Measurements from ENCODE around the gene STX5.
"Not testable (repeated sequence)": the region's sequence is repeated elsewhere in the genome, so short reads cannot be mapped to it uniquely, and the experiment has no call there.

STX5 gene, protein sequence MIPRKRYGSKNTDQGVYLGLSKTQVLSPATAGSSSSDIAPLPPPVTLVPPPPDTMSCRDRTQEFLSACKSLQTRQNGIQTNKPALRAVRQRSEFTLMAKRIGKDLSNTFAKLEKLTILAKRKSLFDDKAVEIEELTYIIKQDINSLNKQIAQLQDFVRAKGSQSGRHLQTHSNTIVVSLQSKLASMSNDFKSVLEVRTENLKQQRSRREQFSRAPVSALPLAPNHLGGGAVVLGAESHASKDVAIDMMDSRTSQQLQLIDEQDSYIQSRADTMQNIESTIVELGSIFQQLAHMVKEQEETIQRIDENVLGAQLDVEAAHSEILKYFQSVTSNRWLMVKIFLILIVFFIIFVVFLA

DNA sequence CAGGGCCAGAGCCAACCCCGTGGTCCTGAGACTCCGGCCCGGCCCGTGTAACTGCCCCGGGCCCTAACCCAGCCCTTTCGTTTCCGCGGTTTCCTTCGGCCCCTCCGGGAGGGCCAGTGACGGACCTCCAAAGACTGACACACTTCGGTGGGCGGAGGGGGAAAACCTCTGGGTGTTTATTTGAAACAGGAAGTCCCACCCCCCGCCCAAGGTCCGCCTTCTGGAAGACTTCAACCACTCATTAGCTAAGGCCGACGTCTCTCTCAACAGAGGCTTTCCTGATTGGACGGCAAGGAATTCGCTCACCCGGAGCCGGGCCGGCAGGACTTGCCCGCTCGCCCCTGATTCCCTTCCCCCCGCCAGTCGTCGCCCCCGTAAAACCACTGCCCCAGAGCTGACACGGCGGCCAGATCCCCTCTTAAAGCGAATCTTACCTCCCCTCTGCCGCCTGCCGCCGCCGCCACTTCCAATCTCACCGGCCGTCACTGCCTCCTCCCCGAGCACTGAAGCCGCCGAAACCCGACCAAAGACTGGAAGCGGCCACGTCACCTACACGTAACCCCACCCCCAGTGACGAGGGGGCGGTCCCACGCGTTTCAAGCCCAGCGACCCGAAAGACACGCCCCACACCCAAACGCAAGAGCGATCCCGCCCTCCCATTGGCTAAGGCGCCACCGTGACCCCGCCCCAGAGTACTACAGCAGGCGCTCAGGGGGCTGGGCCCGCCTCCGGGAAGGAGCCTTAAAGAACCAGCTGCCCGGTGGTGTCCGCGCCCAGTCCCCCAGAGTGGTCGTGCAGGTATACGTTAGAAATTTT, at the start of gene STX5:
Gene STX5, minus strand, starts transcription at position 532 of the 816 bp plus-strand sequence. CDS start 808 bp downstream, outside the sequence.
- FAIRE-seq (peak; percentile 93), DNase-seq (ENCODE audit: insufficient read length, low spot score) (peak; percentile 85)

- FAIRE-seq, result no peak
- peak; percentile 84 for DNase-seq (ENCODE audit: insufficient read length, low spot score)
Observed at GRCh38 chr11:62880803-62881578, 49.1 kb upstream of the STX5 start, which contains the start of gene SLC3A2. SLC3A2 (plus strand) TSS chr11:62880896; CDS start chr11:62881024, 128 bp downstream.

GRCh38 chr11:62880231-62880802, 48.5 kb upstream of the STX5 start:
- FAIRE-seq (peak; percentile 82), DNase-seq (ENCODE audit: insufficient read length, low spot score) (no peak)

DNA sequence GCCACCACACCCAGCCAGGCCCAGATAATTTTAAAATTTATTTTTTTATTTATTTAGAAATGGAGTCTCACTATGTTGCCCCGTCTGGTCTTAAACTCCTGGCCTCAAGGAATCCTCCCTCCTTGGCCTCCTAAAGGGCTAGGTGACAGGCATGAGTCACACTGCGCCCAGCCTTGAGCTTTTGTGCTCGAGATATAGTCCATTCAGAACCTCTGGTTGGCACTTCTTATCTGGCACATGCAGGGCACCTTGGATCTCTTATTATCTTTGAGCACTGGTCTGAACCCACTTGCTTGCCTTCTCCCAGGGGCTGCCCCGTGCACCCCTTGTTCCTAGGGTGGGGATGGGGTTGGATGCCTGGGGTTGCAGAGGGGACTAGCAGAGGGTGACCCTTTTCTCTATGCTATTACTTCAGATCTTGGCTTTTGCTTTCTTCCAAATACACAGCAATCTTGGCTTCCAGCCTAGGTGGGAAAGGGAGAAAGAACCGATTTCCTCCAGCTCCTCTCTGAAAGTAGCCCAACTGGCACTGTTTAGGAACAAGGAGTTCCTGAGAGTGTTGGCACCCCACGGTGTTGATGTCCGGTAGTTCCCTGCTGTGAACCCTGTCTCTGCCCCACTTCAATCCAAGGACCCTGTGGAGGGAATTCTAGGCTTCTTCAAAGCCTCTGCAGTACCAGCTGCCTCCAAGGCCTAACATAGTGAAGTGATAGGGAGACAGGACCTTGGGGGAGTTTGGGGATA, 47.6 kb upstream of the STX5 start:
- no peak for FAIRE-seq
- DNase-seq (ENCODE audit: insufficient read length, low spot score), result no peak

GRCh38 chr11:62876712-62877111, 44.9 kb upstream of the STX5 start:
- no peak for FAIRE-seq
- no peak for DNase-seq (ENCODE audit: insufficient read length, low spot score)

DNA sequence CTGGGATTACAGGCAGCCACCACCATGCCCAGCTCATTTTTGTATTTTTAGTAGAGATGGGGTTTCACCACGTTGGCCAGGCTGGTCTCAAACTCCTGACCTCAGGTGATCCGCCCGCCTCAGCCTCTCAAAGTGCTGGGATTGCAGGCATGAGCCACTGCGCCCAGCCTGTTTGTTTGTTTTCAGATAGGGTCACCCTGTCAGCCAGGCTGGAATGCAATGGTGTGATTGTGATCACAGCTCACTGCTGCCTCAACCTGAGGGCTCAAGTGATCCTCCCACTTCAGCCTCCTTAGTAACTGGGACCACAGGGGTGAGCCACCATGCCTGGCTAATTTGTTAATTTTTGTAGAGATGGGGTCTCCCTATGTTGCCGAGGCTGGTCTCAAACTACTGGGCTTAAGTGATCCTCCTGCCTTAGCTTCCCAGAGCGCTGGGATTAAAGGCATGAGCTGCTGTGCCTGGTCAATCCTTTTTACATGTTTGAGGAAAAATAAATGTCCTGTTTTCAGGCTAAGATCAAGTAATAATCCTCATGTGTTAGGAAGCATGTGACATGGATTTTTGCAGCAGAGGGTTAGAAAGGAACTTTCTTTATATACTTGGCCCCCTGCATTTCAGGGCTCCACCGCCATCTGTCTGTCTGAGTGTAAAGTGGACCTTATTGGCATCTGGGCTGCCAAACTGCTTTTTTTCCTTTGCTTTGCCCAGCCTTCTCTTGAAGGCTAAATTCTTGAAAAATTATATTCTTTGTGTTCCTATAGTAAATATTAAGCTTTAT, 44.0 kb upstream of the STX5 start:
- no peak for DNase-seq (ENCODE audit: insufficient read length, low spot score)
- FAIRE-seq, result no peak

GRCh38 chr11:62874851-62875250, 43.0 kb upstream of the STX5 start:
- FAIRE-seq (no peak), DNase-seq (ENCODE audit: insufficient read length, low spot score) (no peak)

- DNase-seq (ENCODE audit: insufficient read length, low spot score), result no peak
- FAIRE-seq, result no peak
Observed at GRCh38 chr11:62865635-62866034, 33.8 kb upstream of the STX5 start.

GRCh38 chr11:62863687-62864335, 32.0 kb upstream of the STX5 start:
- FAIRE-seq (no peak), DNase-seq (ENCODE audit: insufficient read length, low spot score) (no peak)

DNA sequence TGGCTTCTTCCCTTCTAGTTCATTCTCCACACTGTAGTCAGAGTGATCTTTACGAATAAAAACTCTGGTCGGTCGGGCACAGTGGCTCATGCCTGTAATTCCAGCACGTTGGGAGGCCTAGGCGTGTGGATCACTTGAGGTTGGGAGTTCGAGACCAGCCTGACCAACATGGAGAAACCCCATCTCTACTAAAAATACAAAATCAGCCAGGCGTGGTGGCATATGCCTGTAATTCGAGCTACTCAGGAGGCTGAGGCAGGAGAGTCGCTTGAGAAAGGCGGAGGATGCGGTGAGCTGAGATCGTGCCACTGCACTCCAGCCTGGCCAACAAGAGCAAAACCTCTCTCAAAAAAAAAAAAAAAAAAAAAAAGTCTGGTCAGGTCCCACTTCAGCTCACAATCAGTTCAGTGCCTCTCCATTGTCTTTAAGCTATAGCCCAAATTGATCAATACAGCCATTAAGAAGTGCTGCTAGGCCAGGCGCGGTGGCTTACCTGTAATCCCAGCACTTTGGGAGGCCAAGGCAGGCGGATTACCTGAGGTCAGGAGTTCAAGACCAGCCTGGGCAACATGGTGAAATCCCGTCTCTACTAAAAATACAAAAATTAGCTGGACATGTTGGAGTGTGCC, 29.8 kb upstream of the STX5 start:
- not testable (repeated sequence) for FAIRE-seq; DNase-seq (ENCODE audit: insufficient read length, low spot score)

GRCh38 chr11:62860835-62861563, 29.1 kb upstream of the STX5 start:
- DNase-seq (ENCODE audit: insufficient read length, low spot score), result no peak
- no peak for FAIRE-seq

DNA sequence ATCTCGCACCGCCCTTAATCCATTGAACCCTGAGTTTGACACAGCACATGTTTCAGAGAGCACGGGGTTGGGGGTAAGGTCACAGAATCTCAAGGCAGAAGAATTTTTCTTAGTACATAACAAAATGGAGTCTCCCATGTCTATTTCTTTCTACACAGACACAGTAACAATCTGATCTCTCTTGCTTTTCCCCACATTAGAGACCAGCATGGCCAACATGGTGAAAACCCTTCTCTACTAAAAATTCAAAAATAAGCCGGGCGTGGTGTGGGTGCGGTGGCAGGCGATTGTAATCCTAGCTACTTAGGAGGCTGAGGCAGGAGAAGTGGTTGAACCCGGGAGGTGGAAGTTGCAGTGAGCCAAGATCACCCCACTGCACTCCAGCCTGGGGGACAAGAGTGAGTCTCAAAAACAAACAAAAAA, 27.4 kb upstream of the STX5 start:
- not testable (repeated sequence) for FAIRE-seq; DNase-seq (ENCODE audit: insufficient read length, low spot score)

DNA sequence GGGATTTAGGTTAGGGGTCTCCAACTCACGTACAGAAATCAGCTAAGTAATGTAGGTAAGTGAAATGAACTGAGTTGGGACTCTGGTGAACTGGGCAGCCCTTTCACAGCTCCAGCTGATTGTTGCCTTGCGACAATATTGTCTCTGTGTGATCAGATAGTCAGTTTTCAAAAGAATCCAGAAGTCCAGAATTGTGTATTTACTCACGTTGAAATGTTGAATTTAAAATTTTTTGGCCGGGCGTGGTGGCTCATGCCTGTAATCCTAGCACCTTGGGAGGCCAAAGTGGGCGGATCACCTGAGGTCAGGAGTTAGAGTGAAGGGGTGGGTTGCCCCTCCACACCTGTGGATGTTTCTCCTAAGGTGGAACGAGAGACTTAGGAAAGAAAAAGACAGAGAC, 26.4 kb upstream of the STX5 start:
- FAIRE-seq (no peak), DNase-seq (ENCODE audit: insufficient read length, low spot score) (no peak)

- DNase-seq (ENCODE audit: insufficient read length, low spot score) (no peak), FAIRE-seq (no peak)
Observed at GRCh38 chr11:62857541-62857982, 25.7 kb upstream of the STX5 start.

GRCh38 chr11:62856333-62856895, 24.6 kb upstream of the STX5 start:
- DNase-seq (ENCODE audit: insufficient read length, low spot score), result no peak
- no peak for FAIRE-seq

DNA sequence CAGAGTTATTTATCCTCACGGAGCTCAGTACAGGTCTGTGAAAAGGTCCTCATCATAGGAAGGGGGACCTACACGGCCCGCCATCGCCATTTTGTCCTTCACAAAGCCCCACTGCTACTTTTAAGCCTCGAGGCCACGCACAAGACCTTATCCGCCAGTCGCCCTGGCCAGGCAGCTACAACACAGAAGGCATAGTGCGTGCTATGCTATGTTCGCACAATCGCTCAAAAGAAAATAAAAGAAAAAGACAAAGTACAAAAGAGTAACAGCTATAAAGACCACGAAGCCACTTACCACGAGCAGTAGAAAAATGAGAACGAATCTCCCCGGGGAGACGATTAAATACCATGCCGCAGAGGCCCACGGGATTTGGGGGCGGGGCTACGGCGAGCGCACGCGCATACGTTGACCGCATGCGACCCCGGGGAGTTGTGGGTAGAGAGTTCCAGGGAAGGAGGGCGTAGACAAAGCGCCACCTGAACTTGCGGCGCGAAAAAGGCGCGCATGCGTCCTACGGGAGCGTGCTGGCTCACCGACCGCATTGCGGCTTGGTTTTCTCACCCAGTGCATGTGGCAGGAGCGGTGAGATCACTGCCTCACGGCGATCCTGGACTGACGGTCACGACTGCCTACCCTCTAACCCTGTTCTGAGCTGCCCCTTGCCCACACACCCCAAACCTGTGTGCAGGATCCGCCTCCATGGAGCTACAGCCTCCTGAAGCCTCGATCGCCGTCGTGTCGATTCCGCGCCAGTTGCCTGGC, 23.9 kb upstream of the STX5 start:
- DNase-seq (ENCODE audit: insufficient read length, low spot score) (peak; percentile 65), FAIRE-seq (peak; percentile 94)
